GM04503 (cell line): Measurements from ENCODE around the gene UVSSA.

Source experiments
- DNase-seq: peaks from one replicate; pipeline ENCODE4 v3.0.0-alpha.2; 2012; ENCODE audit warnings: low read depth

The UVSSA gene

DNA sequence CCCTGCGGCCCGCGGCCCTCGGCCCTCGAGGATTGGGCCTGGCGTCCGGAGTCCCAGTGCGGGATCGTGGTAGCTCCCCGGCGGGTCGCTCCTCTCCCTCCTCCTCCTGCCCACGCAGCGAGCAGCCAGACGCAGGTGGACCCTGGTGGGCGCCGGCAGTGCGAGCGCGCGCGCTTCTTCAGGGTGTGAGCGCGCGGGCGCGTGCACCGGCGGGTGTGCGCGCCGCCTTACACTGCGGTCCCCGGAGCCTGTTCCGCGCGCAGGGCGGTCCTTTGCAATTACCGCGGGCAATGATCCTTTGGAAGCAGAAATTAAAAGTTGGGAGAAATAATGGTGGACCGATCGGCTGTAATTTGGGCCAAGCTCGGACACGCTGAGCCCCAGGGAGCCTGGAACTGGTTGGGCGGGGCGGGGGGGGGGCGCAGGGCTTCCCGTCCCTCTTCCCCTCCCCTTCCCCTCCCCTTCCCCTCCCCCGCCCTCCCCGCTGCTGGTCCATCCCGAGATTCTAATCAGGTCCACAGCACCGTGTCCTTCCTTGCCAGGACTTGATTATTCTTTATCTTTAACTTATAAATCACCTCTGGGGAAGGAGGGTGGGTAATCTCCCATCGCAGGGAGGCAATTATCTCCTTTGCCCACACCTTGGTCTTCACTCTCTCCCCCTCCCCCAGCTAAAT is 60.8 kb downstream of the UVSSA start:
- no peak for DNase-seq

DNA sequence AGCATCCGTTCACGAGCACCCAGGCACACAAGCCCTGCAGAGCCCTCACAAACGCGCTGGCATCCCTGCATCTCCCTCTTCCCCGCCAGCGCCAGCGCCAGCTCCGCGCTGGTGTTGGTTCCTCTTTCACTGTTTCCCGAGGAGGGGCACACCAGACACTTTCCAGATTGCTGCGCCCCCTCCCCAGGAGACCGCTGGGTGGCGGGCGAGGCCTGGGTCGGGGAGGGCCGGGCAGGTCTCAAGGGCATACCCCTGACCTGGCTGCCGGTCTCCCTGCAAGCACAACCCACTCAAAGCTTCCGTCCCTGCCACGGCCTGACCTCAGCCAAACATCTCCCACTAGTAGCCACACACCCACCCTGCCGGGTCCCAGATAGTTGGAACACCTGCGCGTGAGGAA is 61.4 kb downstream of the UVSSA start:
- no peak for DNase-seq

DNA sequence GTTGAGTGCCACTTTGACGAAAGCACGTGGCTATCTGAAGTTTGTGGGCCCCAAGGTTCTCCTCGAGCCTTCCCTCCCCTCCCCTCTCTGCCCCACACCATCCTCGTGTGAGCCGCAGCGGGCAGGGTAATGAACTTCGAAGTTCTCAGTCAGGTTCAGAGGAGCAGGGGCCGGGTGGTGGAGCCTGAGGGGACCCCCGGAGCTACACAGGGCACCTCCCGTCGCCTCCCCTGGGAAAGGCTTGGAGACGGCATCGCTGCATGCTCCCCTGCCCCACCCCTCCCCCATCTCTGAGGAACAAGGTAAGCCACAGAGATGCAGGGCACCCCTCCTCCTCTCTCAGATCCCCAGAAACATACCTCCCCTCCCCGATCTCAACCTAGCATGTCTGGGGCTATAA is 62.1 kb downstream of the UVSSA start:
- DNase-seq, result no peak

DNA sequence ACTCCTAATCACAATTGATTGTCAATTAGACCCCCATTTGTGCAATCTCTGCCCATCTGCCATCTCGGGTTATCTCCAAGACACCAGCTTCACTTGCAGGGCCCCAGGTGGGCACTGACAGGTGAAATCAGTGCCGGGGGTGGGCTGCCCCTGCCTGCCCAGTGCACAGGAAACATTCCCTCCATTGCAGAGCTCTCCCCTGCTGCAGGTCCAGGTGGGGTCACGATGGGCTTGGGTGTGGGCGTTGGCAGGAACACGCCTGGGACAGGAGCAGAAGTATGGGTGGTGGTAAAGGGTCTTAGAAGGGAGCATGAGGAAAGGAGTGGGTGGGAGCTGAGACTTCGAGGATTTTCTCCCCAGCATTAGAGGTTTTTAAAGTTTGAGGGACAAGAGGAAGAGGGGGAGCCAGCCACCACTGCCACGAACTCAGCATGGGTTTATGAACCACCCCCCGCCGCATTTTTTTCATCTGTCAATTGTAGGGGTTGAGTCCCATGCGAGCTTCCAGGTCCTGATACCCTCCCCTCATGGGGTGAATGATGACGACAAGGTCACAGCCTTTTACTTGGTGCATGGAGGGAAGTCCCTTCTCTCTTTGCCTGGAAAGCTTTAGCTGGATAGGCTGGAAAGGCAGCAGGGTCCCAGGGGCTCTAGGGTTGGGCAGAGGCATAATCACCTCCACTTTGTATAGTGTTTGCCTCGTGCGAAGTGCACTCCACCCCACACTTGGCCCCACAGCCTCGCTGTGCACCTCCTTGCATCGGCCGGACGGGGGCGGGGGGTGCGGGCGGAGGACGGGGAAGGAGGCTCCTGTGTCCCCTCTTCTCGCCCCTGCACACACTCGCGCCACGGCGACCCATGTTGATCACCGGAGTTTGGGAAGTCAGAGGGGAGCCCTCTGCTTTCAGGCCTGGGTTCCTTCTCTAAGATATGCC is 62.8 kb downstream of the UVSSA start:
- no peak for DNase-seq

DNA sequence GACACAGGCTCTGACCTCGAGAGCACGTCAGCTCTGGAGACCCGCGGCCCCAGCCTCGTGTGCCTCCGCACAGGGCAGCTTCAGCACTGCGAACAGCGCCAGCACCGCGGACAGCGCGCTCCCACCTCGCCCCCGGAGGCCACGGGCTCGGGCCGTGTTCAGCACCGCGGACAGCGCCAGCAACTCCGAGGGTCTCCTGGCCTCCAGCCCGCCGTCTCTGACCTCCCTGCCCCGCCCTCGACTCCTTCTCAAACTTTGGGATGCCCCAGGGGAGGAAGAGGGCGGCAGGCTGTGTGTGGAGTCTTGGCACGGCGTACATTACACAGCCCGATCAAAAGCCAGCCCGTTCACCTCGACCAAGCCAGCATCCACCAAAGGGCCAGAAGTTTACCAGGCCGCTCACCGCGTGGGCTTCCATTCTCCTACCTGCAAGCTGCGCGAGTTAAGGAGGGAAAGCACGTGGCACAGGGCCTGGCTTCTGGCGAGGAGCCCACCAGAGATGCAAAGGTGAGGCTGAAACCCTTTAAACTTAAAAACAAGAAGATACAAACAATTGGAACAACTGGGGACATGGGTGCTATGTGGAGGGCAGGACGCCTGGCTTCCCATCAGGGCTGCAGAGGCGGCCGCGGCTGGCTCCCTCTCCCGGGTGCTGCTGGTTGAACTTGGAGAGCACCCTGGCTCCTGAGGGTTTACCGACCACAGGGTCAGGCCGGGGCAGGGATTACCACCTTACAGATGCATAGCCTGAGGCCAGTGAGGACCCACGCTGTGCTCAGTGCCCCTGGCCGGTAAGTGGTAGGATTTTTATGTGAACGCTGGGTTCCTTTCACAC is 63.7 kb downstream of the UVSSA start:
- no peak for DNase-seq

DNA sequence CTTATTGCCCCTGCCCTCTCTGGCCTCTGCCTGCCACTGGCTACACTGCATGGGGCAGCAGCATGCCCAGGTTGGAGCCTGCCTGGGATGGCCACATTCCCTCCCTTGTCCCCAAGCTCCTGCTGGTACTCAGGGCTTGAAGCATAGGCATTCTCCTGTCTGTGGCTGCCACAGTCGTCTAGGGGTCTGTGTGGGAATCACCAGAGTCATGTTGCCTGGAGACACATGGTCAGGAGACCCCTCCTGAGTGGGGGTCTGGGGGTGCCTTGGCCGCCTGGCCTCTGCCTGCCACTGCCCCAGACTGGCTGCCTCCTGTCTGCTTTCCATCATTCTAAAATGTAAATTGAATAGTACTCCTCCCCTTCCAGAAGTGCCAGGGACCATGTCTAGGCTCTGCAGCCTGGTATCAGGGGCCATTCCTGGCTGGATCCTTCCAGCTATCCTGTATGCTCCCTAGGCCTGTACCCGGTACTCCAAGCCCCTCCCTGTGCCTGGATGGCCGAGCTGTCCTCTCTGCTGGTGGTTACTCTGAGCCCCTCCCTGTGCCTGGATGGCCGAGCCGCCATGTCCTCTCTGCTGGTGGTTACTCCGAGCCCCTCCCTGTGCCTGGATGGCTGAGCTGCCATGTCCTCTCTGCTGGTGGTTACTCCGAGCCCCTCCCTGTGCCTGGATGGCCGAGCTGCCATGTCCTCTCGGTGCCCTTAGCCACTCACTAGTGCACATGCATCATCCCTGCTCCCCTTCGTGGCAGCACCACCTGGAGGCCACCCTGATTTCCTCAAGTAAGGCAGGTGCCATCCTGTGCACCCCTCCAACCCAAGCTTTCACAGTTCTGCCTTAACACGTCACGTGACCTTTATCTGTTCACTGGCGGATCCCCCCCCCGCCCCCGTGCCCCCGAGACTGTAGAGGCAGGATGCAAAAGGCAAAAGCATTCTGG is 64.7 kb downstream of the UVSSA start:
- DNase-seq, result no peak

DNA sequence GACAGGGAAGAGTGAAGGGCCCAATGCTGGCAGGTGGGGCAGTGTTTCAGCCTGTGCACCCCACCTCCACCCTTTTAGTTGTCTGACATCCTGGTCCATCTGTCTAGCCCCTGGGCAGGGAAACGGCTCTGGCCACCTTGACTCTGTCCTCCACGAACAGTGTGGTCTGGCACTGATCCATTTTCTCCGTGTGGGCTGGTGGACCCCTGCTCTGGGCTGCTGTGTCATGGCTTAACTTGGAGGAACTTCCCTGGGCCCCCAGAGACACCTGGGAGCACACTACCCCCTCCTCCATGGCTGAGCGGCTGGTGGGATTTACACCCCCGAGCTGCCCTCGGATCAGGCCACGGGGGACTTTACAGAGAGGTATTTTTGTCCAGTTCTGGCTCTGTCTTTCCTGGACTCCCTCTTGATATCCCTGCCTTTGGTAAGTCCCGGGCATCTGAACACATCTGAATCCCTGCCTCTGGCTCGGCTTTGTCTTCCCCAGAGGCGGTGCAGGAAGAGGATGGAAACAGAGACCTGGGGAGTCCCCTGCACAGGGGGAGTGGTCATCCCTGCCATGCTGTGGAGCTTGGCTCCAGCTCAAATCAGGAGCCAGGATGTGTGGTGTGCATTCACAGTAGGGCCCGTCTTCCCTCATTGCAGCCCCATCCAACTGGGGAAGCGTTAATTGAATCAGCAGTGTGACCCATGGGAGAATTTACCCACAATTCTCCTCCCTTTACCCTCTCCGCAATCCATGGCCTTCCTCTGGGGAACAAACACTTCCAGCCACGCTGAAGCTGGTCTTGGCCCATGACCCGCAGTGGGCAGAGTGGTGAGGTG is 65.6 kb downstream of the UVSSA start:
- DNase-seq, result no peak

DNA sequence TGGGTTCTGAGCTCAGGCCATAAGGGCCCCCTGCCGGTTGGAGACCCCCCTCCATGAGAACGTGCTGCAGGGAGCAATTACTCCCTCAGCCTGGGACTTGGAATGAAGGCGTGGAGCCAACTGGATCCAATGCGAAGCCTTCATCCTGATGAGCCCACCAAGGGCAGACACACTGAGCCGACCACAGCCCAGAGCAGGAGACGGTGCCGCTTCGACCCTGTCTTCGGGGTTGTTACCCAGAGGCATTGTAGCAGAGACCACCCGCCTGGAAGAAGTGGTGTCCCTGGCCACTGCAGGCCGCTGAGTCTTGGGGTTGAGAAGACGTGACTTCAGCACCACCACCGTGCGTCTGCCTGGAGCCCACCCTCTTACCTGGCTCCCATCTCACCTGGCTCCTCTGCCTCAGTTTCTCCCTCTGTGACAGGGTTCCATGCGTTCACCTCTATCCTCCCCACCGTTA is 66.2 kb downstream of the UVSSA start:
- DNase-seq, result no peak

DNA sequence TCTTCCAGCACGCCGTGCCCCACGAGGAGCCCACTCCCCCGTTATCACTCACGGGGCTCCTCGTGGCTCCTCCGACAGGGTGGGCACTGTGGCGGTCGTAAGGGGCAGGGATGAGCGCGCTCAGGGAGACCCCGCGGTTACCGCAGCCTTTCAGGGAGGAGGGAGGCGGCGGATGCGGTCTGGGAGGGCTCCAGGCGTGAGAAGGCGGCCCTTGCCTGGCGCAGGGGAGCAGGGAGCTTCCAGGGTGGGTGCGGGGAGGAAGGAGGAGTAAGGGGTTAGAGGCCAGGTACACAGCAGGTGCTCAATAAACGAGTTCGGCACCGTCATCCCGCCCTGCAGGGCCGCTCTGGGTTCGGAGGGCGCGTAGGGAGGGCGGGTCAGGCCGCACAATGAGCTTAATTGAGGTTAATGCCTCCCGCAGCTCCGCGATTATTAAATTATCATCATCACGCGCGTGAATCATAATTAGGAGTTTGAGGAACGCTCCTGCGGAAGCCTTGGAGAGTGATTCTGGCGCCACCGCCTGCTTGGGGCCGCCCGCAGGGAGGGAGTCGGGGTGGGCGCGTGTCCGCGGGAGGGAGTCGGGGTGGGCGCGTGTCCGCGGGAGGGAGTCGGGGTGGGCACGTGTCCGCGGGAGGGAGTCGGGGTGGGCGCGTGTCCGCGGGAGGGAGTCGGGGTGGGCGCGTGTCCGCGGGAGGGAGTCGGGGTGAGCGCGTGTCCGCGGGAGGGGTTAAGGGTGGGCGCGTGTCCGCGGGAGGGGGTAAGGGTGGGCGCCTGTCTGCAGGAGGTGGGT is 66.9 kb downstream of the UVSSA start:
- no peak for DNase-seq

DNA sequence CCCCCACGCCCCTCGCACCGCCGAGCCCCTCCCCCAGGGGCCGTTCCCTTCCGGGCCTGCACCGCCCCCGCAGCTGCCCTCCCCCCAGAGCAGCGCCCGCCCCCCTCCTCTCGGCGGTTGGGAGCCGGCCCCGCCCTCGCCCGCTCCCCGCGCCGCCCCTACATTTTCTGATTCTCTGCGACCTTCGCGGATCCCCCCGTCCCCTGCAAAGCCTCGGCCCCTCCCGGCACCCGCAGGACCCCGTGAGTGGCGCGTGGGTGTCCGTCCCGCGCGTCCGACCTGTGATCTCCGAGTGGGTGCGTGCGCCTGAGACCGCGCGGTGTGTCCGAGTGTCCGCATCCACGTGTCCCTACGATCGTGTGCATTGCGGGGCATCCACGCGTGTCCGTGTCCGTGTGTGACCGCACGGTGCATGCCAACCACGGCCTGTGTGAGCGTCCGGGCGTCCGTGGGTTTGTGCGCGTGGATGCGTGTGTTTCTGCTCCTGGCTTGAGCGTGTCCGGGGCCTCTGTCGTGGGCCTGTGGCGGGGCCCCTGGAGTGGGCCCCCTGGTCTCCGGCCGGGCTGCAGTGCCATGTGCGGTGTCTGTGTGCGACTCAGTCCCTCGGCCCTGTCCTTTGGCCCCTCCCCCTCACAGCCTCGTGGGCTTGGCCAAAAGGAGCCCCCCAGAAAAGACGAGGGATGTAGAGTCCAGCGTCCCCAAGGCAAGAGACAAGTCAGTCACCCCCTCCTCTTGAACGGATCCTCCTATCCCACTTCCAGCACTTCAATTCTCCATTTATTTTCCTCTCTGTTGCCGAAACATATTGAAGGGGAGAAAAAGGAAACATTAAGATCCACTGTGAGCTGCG is 68.0 kb downstream of the UVSSA start:
- no peak for DNase-seq

DNA sequence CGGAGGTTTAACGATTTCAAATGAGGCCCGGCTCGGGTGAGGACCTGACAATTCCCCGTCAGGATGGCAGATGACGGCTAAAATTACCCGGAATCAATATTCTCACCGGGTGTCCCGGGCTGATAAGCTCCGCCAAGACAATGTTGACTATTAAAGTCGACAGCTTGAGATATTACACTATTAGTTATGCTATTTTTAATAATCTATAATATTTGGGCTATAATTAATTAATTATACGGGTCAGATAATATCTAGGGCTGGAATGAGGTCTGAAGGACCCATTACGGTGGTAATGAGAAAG is 68.6 kb downstream of the UVSSA start:
- DNase-seq, result no peak

DNA sequence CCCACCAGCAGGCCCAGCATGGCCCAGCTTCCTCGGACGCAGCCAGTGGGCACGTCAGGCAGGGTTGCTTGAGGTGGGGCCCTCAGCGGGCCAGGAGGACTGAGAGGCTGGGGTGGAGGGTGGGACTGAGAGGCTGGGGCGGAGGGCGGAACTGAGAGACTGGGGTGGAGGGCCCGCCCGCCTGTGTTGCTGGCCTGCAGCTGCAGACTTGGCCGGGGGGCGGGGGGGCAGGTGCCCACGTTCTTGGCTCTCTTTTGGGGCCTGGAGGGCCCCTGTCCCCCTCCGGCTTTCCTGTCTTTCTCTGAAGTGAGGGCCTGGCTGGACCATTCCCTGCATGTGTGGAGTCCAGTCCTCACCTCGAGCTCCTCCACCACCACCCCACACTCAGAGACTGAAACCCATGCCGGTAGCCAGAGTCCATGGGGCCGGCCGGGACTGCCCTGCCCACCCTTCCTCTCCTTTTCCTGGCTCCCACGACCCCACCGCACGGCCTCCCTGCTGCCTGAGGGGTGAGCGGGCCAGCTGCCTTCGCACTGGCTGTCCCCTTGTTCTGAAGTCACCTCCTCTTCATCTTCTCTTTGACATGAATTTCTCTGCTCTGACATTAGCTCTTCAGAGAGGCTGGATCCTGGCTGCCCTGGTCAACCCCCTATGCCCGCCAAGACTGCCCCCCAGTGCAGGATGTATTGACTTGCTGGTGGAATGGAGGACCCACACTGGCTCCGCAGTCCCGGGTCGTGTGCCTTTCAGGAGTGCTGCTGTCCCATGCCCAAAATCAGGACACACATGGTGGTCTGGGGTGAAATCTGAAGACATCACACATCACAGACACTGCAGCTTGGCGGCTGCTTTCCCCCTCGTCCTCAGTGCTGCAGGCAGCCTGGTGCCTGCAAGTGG is 69.3 kb downstream of the UVSSA start:
- DNase-seq, result no peak

DNA sequence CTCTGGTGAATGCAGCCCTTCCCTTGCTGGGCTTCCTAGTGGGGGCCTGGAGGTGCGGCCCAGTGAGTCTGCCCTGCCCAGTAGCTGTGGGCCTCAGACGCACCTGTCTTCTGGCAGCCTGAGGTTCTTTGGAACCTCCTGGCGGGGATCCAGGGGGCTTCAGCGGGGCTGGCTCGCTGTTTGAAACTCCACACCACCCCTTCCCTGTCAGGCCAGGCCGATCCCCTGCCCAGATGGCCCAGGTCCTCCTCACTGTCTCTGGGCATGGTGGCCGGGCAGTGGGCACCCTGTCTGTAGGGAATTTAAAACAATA is 69.9 kb downstream of the UVSSA start:
- DNase-seq, result no peak

DNA sequence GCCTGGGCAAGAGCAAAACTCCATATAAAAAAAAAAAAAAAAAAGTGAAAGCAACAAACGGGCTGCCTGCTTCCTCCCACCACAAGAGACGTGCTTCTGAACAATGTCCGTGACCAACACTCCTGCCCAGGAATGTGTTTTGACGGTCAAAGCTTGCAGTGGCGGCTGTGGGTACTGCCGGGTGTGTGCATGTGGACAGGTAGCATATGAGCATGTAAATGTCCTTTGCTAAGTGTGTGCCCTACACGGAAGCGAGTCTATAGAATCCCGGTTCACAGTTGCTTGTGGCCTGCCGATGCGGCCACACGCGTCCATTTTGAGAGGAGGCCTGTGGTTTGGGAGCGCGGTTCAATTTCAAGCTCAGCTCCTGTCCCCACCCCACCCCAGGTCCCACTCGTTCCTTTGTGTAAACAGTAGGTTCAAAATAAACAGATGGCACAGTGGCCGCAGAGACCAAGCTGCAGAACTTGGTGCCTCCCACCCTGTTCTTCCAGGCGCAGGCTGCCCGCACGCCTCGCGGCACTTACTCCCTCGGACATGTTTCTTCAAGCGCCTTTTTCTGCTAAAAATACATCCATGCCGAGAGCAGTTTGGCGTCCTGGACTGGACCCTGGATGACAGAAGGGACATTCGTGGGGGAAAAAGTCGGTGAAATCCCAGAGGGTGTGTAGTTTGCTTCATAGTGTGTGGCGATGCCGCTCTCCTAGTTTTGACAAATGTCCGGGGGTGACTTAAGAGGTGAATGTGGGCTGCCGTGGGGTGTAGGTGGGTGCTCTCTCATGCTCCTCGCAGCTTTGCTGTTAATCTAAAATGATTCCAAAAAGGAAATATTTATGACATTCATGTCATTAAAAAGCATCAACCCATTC is 70.7 kb downstream of the UVSSA start:
- no peak for DNase-seq

DNA sequence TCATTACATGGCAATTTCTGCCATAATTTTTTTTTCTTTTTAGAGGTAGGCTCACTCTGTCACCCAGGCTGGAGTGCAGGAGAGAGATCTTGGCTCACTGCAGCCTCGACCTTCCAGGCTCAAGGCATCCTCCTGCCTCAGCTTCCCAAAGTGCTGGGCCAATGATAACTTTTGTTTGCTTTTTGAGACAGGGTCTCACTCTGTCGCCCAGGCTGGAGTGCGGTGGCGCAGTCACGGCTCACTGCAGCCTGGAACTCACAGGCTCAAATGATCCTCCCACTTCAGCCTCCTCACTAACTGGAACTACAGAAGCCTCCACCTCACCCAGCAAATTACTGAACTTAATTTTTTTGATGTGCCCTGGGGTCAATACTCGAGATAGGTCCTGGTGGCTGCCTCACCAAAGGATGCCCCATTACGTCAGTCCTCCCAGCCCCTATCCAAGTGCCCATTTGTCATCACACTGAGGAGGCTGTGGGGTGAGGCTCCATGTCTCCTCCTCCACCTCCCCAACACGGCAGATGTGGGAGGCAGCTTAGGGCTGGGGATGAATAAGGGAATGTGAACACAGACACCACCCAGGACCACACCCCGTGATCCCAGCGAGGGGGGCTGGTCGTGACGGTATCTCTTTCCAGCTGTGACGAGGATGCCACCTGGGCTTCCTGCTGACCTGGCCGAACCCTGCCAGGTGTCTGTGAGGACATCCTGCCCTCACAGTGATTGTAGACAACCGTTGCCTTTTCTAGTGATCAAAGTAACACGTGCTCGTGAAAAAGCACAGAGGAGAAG is 71.7 kb downstream of the UVSSA start:
- DNase-seq, result no peak

DNA sequence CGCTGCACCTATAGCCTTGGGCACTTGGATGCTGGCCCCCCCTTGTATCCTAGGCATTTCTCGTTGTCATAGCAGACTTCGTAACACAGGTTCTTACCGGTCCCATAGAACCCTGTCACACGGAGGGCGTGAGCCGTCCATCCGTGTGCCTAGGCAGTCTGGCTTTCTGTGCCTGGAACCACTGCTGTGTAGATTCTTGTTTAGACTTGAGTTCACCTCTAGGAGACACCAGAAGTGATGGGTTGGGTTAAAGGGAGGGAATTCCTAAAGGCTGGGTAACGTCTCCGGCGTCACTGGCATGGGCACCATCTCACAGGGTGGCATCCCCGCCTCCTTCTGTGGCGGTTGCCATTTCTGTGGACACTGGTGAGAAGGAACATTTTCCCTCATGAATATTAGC is 72.7 kb downstream of the UVSSA start:
- DNase-seq, result no peak
